Measurements from ENCODE around the gene DENND11. TPM values are rescaled to one million over a fixed set of nuclear protein-coding genes. Genes with fewer than 3 reads are reported as not detected.

DENND11 gene, protein sequence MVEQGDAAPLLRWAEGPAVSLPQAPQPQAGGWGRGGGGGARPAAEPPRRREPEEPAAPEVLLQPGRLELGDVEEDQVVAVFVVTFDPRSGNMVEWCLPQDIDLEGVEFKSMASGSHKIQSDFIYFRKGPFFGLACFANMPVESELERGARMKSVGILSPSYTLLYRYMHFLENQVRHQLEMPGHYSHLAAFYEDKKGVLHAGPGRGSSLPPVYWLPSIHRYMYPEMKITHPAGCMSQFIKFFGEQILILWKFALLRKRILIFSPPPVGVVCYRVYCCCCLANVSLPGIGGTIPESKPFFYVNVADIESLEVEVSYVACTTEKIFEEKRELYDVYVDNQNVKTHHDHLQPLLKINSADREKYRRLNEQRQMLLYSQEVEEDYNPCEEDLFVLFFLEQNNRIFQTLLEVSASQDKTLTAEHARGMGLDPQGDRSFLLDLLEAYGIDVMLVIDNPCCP
- 10 to 100 TPM; 32.3 to 38.1 TPM for total RNA-seq

DNA sequence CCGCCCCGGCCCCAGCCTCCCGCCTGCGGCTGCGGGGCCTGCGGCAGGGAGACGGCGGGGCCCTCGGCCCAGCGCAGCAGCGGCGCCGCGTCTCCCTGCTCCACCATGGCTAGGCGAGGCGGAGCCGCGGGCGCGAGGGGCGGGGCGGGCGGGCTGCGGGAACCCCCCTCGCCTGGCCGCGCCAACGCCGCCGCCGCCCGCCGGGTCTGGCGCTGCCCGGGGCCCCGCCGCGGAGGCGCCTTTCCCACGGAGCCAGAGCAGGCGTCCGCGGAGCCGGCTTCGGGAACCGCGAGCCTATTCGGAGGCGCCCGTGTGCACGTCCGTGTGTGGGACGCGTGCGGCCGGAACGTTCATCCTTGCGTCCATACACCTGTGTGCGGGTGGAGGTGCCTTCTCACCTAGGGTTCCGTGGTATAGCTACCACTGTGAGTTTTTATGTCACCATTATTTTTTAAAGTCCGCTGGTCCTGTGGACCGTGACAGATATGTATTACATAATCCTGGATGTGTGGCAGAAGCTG, at the start of gene DENND11:
Gene DENND11 (minus strand): TSS at position 120 of the 521 bp plus-strand sequence. CDS start 13 bp downstream, at position 107.
- peak within 1 kb of the TSS; percentile 73 for H3K4me3 ChIP-seq
- no peaks in the 10 kb centered on the region for H3K36me3 ChIP-seq
- H3K27me3 ChIP-seq, result no peaks in the 10 kb centered on the region
- peaks cover 13% of the 10 kb centered on the region for H3K4me1 ChIP-seq
- DNase-seq, result peak; percentile 49
- intact Hi-C loops (cut with DNase I), result no loop called here
- no peaks in the 10 kb centered on the region for H3K9me3 ChIP-seq
- H3K9ac ChIP-seq (ENCODE audit: low read depth in 2 of 2, low read length in 2 of 2), result peak within 1 kb of the TSS; percentile 64 to 81
- TF ChIP-seq, protein P1, sequence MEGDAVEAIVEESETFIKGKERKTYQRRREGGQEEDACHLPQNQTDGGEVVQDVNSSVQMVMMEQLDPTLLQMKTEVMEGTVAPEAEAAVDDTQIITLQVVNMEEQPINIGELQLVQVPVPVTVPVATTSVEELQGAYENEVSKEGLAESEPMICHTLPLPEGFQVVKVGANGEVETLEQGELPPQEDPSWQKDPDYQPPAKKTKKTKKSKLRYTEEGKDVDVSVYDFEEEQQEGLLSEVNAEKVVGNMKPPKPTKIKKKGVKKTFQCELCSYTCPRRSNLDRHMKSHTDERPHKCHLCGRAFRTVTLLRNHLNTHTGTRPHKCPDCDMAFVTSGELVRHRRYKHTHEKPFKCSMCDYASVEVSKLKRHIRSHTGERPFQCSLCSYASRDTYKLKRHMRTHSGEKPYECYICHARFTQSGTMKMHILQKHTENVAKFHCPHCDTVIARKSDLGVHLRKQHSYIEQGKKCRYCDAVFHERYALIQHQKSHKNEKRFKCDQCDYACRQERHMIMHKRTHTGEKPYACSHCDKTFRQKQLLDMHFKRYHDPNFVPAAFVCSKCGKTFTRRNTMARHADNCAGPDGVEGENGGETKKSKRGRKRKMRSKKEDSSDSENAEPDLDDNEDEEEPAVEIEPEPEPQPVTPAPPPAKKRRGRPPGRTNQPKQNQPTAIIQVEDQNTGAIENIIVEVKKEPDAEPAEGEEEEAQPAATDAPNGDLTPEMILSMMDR (IDR thresholded peaks at IDR 0.05), result no peak
- peak within 1 kb of the TSS; percentile 68 for H3K27ac ChIP-seq

DNA sequence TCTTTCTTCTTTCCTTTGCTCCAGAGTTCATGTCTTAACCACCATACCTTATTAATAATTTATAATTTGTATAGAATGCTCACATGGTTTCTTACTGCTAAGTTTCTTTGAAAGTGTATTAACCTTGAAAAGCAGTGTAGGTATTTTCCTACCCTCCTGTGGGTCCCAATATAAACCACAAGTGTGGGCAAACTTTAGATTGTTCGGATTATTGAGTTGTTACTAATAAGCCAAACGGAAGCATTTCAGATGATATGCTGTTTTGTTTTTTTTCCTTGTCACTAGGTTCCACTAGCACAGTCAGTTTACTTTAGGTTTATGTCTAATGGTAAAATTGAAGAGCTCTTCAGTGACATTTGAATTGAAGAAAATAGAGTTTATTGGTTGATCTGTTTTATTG, 46.4 kb upstream of the DENND11 start:
- TF ChIP-seq, protein P1 (IDR thresholded peaks at IDR 0.05), result no peak
- H3K27ac ChIP-seq, result no peak overlapping the region
- H3K36me3 ChIP-seq, result peaks cover 30% of the 10 kb centered on the region
- H3K9me3 ChIP-seq, result peaks cover 7% of the 10 kb centered on the region
- H3K27me3 ChIP-seq, result no peaks in the 10 kb centered on the region
- no peak overlapping the region for H3K4me3 ChIP-seq
- no peaks in the 10 kb centered on the region for H3K4me1 ChIP-seq
- intact Hi-C loops (cut with DNase I), result no loop called here
- no peak for DNase-seq
- H3K9ac ChIP-seq (ENCODE audit: low read depth in 2 of 2, low read length in 2 of 2), result no peak overlapping the region

DNA sequence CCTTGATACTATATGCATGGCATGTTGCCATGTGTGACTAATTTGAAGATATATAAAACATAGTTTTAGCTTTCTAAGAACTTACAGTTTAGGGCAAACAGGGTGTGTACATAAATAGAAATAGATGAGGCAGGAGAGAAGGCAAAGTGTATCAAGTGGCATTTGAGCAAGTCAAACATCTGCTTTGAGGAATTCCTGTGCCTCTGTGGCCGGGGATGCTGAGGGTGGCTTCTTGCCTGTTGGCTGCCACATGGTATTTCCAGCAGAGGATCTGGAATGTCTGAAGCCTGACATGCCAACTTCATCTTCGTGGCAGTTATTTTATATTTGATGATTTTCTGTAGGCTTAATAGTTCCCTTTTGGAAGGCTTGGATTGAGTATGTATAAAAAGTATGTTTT, 42.2 kb upstream of the DENND11 start:
- Histone ChIP-seq H3K4me3 (no peak overlapping the region), H3K9me3 (no peaks in the 10 kb centered on the region), H3K9ac (ENCODE audit: low read depth in 2 of 2, low read length in 2 of 2) (no peak overlapping the region), H3K36me3 (peaks cover 15% of the 10 kb centered on the region), H3K4me1 (no peaks in the 10 kb centered on the region), H3K27ac (no peak overlapping the region), H3K27me3 (no peaks in the 10 kb centered on the region)
- no peak for DNase-seq
- intact Hi-C loops (cut with DNase I), result no loop called here
- TF ChIP-seq, protein P1 (IDR thresholded peaks at IDR 0.05), result no peak

DNA sequence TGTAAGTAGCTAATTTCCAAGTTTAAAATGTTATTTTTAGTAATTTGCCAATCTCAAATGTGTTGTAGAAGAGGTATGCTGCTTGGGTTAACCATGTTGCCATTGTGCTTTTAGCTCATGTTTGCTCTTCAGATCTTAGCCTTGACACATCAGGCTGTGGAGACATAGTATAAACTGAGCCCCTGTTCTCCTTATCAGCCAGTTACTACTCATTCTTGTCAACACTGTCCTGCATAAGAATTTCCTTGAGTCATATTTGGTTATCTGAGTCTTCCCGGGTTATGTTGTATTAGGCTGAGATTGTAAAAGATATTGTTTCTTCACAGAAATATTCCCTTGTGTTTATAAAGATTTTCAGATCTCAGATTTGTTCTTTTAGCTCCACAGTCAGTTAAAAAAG, 40.3 kb upstream of the DENND11 start:
- DNase-seq, result no peak
- Histone ChIP-seq H3K9me3 (no peaks in the 10 kb centered on the region), H3K27ac (no peak overlapping the region), H3K4me1 (no peaks in the 10 kb centered on the region), H3K4me3 (no peak overlapping the region), H3K9ac (ENCODE audit: low read depth in 2 of 2, low read length in 2 of 2) (no peak overlapping the region), H3K36me3 (peaks cover 11% of the 10 kb centered on the region), H3K27me3 (no peaks in the 10 kb centered on the region)
- TF ChIP-seq, protein P1 (IDR thresholded peaks at IDR 0.05), result no peak
- intact Hi-C loops (cut with DNase I), result no loop called here

DNA sequence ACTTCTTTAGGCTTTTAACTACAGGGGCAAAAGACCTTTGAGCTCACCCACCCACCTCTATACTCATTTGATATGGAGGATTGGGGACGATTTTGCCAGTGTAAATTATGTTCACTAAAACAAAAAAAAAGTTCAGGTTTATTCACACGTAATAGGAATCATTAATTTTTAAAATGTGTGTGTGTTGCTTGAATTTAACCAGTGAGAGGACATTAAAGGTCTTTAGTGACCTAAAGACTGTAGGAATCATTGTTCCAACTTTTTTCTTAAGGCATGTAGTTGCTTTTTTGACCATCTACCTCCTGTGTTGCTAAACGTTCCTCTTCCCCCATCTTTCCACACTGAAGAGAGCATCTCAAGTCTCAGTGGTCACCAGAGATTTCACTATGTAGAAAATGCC, 37.3 kb upstream of the DENND11 start:
- H3K4me3 ChIP-seq, result peak overlapping the region; percentile 68
- peaks cover 11% of the 10 kb centered on the region for H3K36me3 ChIP-seq
- H3K27me3 ChIP-seq, result no peaks in the 10 kb centered on the region
- H3K27ac ChIP-seq, result no peak overlapping the region
- no peaks in the 10 kb centered on the region for H3K9me3 ChIP-seq
- H3K4me1 ChIP-seq, result no peaks in the 10 kb centered on the region
- TF ChIP-seq, protein P1 (IDR thresholded peaks at IDR 0.05), result no peak
- no peak for DNase-seq
- intact Hi-C loops (cut with DNase I), result loop anchor here (5.0 kb wide), 1 partner anchor 82 kb away; no protein-coding TSS in a partner anchor
- H3K9ac ChIP-seq (ENCODE audit: low read depth in 2 of 2, low read length in 2 of 2), result no peak overlapping the region
